Pulmonary artery endothelial cell (primary cell): ENCODE data around the gene PTTG1. TPM values are rescaled to one million over a fixed set of nuclear protein-coding genes. Genes with fewer than 3 reads are reported as not detected.

Experiments
- DNase-seq: peaks from one replicate; pipeline ENCODE4 v3.0.0-alpha.2; 2011; ENCODE audit warnings: low read depth, low spot score
- total RNA-seq: library from RNA; depleted of rRNA; stranded (reverse); fragments of >200 nt; gene quantifications from 2 replicates; pipeline ENCODE4 v1.2.3, GENCODE V29; 2014

Gene PTTG1
- total RNA-seq, 1 donor from 2014 or later = 88.6 TPM

DNA sequence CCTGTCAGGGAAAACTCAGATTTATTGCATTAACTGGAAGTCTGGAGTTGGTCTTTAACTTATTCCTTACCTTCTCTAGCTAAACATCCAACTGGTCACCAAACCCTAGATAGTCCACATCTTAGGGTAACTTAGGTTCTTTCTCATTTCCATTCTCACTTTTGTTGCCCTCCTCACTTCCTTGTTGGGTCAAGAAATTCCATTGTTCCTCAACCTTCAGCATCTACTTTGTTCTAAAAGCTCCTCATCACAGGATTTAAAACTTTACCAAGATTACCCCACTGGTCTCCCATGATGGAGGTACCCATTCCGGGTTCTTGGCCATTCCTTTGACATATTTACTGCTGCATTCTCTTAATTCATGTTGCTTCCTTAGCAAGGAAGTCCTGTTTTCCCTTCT lies 32.1 kb downstream of the PTTG1 start:
- DNase-seq = no peak

DNA sequence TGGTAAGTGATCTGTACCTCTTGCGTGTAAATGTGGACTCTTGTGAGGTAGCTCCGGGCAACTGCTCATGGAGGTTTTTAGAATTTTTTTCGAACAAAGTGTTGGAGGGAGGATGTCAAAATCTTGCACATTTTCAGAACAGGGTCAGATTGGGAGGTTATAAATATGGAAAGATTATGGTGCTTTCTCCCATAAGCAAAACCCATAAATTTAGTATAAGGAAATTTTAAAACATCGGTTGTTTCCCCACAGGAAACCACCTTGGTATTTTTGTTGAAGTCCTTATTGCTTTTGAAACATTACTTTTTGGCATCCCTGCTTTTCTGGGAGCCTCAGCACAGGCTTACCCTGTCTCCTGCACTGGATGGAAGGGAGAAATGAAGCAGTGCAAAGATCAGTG lies 33.9 kb downstream of the PTTG1 start:
- no peak for DNase-seq

DNA sequence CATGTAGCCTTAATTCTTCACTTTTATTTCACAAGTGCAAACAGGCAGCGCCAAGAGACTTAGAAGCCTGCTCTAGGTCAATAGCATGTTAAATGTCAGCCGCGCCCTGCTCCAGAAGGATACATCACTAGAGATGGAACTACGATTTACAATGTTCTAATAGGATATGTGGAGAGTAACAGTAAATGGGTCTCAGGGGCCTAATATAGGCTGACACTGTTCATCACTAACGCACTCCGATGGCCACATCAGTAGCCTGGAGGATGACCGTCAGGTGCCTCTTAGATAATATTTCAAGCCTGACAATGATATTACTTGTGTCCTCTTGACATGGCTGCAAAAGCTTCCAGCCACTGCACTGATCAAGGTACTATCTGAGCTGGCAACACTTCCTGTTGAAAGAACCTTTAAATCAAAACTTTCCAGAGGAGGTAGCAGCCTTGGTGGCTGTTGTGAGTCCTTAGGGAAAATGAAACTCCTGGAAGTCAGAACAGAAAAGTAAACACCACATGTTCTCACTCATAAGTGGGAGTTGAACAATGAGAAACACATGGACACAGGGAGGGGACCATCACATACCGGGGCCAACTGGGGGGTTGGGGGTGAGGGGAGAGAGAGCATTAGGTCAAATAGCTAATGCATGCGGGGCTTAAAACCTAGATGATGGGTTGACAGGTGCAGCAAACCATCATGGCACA lies 35.0 kb downstream of the PTTG1 start:
- no peak for DNase-seq

DNA sequence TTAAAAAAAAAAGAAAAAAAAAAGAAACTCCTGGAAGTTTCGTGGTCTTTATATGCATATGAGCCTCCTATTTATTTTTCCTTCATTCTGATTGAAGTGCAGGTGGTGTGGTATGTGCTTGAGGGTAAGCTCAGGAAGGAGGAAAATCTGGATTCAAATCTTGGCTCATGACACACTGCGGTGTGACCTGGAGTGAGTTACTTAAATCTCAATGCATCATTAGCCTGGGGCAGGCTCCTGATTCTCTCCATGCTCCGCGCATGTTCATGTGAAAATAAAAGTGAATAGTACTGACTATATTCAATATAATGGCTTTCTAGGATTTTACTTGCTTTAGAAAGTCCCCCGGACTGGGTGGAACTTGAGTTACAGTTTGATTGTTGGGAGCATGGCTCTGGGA lies 35.6 kb downstream of the PTTG1 start:
- no peak for DNase-seq

DNA sequence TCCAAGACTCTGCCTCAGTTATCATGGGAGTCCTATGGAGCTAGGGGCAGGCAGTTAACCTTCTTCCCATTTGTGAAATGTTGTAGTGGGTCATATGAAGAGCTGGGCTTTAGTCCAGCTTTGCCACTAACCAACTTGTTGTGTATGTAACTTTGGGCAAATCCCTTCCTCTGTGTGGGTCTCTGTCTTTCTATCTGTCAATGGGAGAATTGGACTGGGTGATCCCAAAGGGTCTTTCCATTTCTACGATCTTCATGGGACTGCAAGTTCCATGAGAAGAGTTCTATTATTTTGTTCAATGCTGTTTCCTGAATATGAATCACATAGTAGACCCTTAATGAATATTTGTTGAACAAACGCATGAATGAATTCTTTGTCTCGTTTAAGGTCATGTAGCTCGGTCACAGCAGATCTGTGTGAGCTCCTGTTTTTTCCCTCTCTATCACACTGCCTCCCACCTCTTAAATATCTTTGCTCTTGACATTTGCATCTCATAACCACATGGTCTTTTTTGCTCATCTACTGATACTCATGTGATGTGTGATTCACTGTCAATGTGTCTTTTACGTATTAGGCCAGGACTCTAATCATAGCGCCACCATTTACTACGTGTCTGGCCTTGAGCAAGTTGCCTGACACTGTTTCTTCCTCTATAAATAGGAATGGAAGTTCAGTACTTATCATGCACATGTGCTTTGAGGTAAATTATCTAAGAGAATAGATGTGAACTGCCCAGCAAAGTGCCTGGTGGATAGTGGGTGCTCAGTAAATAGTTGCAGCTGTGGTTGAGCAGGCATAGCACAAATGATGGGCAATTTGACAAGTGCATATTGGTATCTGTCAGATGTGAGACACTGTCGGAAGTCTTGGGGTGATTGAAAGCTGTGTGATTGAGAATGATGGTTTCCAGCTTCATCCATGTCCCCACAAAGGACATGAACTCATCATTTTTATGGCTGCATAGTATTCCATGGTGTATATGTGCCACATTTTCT lies 37.4 kb downstream of the PTTG1 start:
- no peak for DNase-seq

DNA sequence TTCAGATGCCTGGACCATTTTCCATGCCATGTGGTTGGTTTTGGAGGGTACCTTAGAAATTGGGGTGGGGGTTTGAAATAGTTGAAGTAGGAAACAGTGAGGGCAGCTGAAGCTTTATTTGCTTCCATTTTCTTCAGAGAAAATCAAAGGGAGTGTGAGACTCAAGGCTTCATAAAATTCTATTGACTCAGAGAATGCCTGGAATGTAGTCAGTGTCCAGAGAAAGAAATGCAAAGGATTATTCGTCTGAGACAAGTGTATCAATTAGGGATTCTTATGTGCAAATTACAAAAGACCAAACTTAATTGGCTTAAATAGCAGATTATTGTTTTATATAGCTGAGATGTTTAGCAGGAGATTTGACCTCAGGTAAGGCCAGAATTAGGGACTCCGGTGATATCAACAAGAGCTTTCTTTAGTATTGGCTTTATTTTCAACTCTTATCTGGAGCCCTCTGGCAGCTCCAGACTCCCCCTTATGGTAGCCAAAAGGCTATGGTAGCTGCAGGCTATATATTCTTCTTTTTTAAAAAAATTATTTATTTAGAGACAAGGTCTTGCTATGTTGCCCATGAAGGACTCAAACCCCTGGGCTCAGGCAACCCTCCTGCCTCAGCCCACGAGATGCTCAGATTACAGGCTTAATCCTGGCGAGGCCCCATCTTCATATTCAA lies 38.9 kb downstream of the PTTG1 start:
- DNase-seq = no peak

DNA sequence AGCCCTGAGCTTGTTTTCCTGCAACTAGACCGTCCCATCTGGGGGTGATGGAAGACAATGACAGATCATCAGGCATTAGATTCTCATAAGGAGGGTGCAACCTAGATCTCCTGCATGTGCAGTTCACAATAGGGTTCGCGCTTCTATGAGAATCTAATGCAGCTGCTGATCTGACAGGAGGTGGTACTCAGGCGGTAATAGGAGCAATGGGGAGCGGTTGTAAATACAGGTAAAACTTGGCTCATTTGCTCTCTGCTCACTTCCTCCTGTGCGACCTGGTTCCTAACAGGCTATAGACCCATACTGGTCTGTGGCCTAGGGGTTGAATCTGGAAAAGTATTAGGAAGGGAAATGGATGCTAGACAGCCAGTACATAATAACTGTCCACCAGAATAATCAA lies 39.7 kb downstream of the PTTG1 start:
- no peak for DNase-seq

DNA sequence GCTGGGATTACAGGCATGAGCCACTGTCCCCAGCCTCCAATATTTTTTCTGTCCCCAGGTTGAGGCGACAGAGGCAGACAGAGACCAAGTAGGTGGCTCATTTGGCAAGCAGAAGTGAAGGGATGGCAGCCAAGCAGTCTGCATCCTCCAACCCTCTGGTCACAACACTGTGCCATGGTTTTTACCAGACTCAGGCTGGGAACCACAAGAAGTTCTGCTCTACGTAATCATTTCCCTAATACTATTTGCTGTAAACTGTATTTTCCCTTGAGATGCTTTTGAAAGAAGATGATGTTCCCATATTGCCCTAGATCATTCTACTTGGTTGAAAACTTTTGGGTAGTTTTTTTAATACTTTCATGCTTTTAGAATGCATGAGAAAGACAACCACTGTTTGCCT lies 40.5 kb downstream of the PTTG1 start:
- DNase-seq = no peak

DNA sequence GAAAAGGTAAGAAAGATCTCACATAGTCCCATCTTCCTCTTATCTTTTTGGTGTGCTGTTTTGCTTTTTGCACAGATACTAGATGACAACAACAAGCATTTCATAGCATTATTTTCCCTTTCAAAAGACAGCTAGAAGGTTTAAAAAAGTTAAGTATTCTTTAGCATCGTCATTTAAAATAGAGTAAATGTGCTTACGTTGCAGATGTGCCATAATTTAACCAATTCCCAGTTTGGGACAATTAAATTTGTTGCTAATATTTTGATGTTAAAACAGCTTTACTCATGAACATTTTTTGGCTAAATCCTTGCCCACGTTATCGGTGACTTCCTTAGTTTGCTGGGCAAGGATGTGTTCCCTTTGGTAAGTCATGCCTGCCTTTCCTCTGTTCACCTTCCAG lies 41.6 kb downstream of the PTTG1 start:
- DNase-seq = no peak

DNA sequence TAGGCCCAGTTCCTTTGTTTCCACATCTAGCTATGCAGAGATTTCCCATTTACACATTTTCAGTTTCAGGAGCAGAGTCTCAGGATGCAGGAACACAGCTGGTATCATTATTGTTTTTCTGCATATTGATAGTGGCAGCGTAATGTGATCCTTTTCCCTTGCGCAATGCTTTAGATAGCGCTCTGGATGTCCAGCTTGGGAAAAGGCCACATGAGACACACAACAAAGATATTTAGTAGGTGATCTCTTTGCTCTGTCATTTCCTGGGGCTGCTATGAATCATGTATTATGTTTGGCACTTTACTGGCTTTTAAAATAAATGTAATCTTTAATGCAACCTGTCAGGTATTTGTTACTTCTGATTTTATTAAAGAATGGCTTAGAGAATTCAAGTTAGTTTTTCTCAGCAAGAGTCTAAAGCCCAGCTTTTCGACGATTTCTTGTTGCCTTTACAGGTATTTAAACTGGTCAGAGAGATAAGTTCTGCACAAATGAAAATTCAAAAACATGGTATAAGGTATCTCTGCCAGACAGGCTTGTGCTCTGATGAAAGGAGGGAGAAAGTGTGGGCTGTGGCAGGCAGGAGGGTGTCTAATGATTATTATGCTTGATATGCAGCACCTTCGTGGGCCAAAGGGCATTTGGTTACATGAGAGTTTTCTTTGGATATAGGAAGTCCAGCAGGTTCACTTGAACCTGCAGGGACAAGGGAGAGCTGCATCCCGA lies 42.2 kb downstream of the PTTG1 start:
- peak; percentile 52 for DNase-seq

DNA sequence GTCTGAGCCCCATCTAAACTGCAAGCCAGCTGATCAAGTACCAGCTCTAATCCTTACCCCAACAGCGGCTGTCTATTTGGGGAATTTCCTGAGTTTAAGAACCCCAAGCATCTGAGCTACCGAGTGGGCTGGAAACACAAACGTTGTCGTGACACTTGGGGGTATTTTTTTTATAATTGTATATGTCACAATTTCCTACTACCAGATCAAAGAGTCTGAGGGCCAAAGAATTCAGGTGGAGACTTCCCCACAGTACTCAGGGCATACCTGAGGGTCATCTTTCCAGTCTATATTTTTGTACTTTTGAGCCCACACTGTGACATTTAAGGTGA lies 42.8 kb downstream of the PTTG1 start:
- DNase-seq = no peak

DNA sequence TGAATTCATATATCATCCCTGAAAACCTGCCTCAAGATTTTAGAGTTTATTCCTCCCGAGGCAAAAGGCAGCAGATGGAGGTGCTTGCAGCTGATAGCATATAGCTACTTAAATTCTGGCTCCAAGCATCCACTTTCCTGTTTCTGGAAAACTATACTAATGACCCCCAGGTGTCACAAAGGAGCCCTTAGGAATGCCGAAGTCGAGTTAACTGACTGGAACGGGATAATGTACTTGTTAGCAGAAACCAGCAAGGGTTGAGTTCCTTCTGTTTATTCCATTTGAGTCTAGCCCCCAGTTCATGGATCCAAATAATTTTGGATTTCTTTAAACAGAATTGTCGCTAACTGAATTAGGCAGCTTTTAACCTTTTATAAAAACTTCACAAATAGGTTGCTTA lies 44.5 kb downstream of the PTTG1 start:
- no peak for DNase-seq

DNA sequence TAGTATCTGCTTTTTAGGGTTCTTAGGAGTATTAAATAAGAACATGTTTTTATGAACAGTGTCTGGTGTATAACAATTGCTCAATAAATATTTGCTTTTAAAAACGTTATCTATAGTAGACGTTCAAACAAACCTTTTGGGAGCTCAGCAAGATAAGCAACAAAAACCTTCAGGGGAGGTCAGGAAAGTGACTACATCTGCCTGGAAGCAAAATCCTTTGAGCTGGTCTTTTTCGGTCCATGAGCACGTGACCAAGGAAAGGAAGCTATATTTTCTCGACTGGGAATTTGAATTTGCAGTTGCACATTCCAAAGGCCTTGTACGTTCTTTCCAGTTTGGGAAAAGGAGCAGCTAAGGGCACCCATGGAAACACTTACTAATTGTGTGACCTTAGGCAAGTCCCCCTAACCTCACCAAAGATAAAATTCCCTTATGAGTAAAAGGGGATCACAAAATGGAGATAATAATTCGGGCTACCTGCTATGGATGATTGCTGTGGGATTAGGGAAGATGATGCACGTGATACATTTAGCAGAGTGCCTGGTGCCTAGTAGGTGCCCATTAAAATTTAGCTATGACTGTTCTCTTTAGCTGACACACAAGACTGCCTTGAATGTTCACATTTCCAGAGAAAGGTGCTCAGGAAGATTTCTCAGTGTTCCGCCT lies 45.4 kb downstream of the PTTG1 start:
- DNase-seq = no peak

DNA sequence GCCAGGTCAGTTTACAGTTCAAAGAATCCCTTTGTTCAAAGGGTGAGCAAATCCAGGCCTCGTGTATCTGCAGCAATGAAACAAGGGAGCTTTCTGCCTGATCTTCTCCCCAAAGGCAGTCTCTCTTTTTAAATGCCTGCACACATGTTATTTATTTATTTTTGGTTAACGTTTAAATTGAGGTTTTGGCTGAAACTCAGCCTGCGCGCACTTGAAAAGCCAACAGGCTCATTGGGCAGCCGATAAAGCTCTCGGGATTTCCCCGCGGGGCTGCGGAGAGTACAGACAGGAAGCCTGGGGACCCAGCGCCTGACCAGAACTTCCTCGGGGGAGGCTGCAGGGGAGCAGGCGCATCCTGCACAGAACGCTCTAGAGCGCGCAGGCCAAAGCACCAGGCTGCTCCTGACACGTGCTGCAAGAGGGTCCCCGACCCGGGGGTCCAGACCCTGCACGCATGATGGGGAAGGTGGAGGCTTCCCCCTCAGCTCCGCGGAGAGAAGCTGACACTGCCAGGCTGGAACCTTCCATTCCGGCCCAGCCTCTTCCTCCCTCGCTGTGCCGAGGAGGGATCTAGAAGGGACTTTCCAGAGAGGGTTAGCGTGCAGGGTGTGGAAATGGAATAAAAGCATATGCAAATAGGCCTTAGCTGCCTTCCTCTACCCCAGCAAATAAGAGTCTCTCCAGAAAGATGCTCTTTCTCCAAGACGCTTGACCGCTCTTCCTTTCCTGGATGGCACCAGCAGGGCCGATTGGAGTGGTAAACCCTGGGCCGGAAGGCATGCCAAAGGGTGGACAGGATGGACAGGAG lies 46.1 kb downstream of the PTTG1 start:
- DNase-seq = peak; percentile 79

DNA sequence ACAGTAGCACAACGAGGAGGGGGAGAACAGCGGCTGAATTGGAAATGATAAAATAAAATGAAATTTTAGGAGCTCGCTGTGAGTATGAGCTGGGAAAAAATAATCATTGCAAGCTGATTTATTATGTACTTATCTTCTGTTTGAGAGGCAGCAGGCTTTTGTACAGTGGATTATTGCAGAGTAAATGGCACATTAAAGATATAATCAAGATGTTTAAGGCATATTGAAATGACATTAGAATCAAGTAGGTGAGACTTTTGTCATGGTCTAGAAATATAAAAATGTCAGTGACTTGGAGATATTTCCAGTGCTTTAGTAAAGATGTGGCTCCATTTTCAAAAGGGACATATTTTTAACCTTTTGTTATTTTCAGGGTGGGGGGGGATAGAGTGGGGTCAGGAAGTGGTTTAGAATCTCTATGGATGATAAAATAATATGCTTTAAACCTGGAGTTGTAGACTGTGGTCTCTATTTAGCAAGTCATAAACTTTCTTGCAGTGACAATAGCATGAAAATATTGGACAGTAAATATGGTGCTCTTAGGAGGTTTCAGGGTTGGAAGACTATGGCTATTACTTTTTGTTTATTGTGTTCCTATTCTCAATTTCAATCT lies 46.8 kb downstream of the PTTG1 start:
- no peak for DNase-seq

DNA sequence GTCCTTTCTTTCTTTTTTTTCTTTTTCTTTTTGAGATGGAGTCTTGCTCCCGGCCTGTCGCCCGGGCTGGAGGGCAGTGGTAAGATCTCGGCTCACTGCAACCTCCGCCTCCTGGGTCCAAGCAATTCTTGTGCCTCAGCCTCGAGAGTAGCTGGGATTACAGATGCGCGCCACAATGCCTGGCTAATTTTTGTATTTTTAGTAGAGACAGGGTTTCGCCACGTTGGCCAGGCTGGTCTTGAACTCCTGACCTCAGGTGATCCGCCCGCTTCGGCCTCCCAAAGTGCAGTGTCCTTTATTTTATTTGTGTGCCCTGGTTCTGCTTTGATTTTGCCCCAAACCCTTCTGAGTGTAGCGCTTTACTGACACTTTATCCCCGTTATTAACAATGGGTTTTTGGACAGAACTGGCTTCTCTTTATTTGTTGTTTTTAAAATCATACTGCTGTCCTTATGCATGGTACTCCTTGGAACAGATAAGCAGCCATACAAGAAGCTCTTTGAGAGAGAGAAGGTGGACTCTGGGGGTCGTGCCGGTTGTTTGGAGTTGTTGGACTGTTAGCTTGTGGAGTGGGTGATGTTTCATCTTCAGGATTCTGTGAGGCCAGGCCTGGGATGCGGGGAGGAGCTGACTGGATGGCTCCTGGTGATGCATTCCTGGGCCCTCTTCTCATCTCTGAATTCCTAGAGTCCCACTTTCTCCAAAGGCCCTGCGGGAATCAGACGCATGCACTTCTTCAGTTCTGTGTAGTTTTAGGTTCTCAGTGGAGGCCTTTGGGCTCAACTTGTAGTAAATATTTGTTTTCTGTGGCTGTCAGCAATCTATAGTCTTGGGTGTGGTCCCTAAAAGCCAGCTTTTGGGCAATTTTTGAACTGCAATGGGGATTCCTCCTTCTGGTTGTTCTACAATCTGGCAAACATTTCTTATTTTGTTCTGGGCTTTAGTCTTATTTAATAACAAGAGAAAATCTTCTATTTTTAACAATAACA lies 47.8 kb downstream of the PTTG1 start:
- no peak for DNase-seq

DNA sequence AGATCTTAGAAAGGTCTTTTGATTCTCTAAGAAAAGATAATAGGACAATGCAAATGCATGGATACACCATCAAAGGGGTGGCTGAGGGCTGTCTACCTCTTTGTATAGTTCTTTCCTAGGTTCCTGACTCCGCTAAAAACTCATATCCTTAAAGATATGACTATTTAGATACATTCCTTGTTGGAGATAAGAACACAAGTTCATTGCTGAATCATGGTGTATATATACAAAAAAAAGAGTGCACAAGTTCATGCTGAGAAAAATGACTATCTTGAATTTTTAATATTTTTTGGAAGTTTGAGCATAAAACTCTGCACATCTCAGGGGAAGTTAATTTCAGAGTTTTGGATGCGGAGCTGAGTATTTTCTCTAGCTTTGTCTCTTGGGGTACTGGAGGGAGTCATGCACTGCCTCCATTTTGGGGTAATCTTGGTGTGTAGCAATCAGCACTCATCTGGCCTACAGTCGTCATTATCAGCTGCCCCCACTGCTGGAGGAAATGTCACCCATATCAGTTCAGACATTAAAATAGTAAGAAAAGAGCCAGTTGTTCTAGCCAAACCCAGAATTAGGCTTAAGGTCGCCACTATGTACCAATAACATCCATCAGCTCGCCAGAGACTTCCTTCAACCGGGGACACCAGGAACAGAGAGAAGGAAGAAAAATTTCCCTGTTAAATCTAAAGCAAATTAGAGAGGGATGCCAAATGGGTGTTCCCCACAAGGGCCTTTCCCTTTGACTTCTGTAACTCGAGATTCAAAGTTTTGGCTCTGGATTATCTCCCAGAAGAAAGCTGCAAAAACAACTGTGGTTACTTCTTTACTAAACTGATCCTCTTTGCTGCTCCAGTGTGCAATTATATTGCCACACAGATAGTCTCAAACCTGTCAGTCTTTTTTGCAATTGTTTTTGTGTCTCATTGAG lies 49.0 kb downstream of the PTTG1 start:
- DNase-seq = no peak
